HG03064 (cell line): ENCODE measurements around the gene EEF1A2.

Source experiments
- ATAC-seq: cut with Tn5 transposase; IDR thresholded peaks from one replicate; pipeline ENCODE4 v1.9.1; 2021; ENCODE audit warnings: low read depth; ENCODE audit not compliant: unreplicated experiment

The EEF1A2 gene

GRCh38 chr20:63457737-63458136 is 41.1 kb downstream of the EEF1A2 start:
- ATAC-seq, result no peak

- no peak for ATAC-seq
Observed at GRCh38 chr20:63456429-63457284, 42.2 kb downstream of the EEF1A2 start.

- no peak for ATAC-seq
Observed at GRCh38 chr20:63455568-63455859, 43.4 kb downstream of the EEF1A2 start.

- no peak for ATAC-seq
Observed at GRCh38 chr20:63454731-63455567, 43.9 kb downstream of the EEF1A2 start.

- ATAC-seq, result no peak
Observed at GRCh38 chr20:63452821-63453523, 45.9 kb downstream of the EEF1A2 start.

- no peak for ATAC-seq
Observed at GRCh38 chr20:63452341-63452740, 46.5 kb downstream of the EEF1A2 start.

GRCh38 chr20:63451821-63452220 is 47.1 kb downstream of the EEF1A2 start:
- no peak for ATAC-seq

- no peak for ATAC-seq
Observed at GRCh38 chr20:63449796-63450730, 48.8 kb downstream of the EEF1A2 start.

- no peak for ATAC-seq
Observed at GRCh38 chr20:63449025-63449424, 49.9 kb downstream of the EEF1A2 start.

GRCh38 chr20:63448031-63448430 is 50.9 kb downstream of the EEF1A2 start:
- no peak for ATAC-seq

- no peak for ATAC-seq
Observed at GRCh38 chr20:63447320-63447719, 51.6 kb downstream of the EEF1A2 start.

- no peak for ATAC-seq
Observed at GRCh38 chr20:63446216-63447024, 52.5 kb downstream of the EEF1A2 start.

GRCh38 chr20:63445075-63445734 is 53.7 kb downstream of the EEF1A2 start:
- no peak for ATAC-seq

- no peak for ATAC-seq
Observed at GRCh38 chr20:63444548-63444947, 54.3 kb downstream of the EEF1A2 start.

GRCh38 chr20:63443606-63444395 is 55.1 kb downstream of the EEF1A2 start:
- ATAC-seq, result no peak

GRCh38 chr20:63442100-63442493 is 56.8 kb downstream of the EEF1A2 start:
- ATAC-seq, result no peak

GRCh38 chr20:63441136-63442099 is 57.5 kb downstream of the EEF1A2 start:
- no peak for ATAC-seq
